ENCODE data around the gene PRND. TPM values are rescaled to one million over a fixed set of nuclear protein-coding genes. Genes with fewer than 3 reads are reported as not detected.
A peak's percentile ranks its signal among the peaks of the same experiment; 100 is the strongest.

Gene PRND
- total RNA-seq, 1 donor from 2014 or later = not detected

- Histone ChIP-seq H3K4me1 (ENCODE audit: insufficient read depth, low read length) (peaks cover 8% of the 10 kb centered on the region), H3K9me3 (ENCODE audit: insufficient read depth, low read depth, low read length) (no peaks in the 10 kb centered on the region), H3K27me3 (ENCODE audit: insufficient read depth, low read length) (no peaks in the 10 kb centered on the region), H3K27ac (ENCODE audit: low read depth, low read length) (no peak overlapping the region), H4K20me1 (ENCODE audit: insufficient read depth, low read length) (peaks cover 56% of the 10 kb centered on the region), H3K79me2 (ENCODE audit: insufficient read depth, low read length) (peaks cover 38% of the 10 kb centered on the region), H3K4me2 (ENCODE audit: low read length) (no peak overlapping the region), H3K4me3 (ENCODE audit: insufficient read depth, low read depth, low read length) (no peak overlapping the region), H3K9ac (ENCODE audit: low read length) (no peak overlapping the region), H3K36me3 (ENCODE audit: insufficient read depth, low read length) (peaks cover 10% of the 10 kb centered on the region), H2AFZ (ENCODE audit: low read depth, low read length) (no peak overlapping the region)
- no peaks in the 10 kb centered on the region for H3K27me3 Mint-ChIP-seq (ENCODE audit: low read depth, unreplicated experiment)
- TF ChIP-seq CTCF (IDR thresholded peaks at IDR 0.05; ENCODE audit: insufficient read depth, low read depth, low read length) = no peak
- no peak for TF ChIP-seq EZH2 (IDR thresholded peaks at IDR 0.05; ENCODE audit: insufficient read depth, low read length)
- DNase-seq (ENCODE audit: low read depth) (no peak), FAIRE-seq (no peak)
- no peak overlapping the region for H3K27ac Mint-ChIP-seq (ENCODE audit: unreplicated experiment)
- H3K9me3 Mint-ChIP-seq (ENCODE audit: unreplicated experiment) = peaks cover 2% of the 10 kb centered on the region
- H3K4me1 Mint-ChIP-seq (ENCODE audit: low read depth, unreplicated experiment) = peaks cover 2% of the 10 kb centered on the region
- no peak overlapping the region for H3K4me3 Mint-ChIP-seq (ENCODE audit: unreplicated experiment)
- peaks cover 7% of the 10 kb centered on the region for H3K36me3 Mint-ChIP-seq (ENCODE audit: low read depth, unreplicated experiment)
Measured at GRCh38 chr20:4699216-4699615, 22.5 kb upstream of the PRND start.

GRCh38 chr20:4699957-4700356 is 21.8 kb upstream of the PRND start:
- no peak for TF ChIP-seq CTCF (IDR thresholded peaks at IDR 0.05; ENCODE audit: insufficient read depth, low read depth, low read length)
- TF ChIP-seq EZH2 (IDR thresholded peaks at IDR 0.05; ENCODE audit: insufficient read depth, low read length) = no peak
- H3K27me3 Mint-ChIP-seq (ENCODE audit: low read depth, unreplicated experiment) = peaks cover 5% of the 10 kb centered on the region
- no peak overlapping the region for H3K27ac ChIP-seq (ENCODE audit: low read depth, low read length)

GRCh38 chr20:4702562-4703280 is 19.0 kb upstream of the PRND start:
- Histone ChIP-seq H3K4me1 (ENCODE audit: insufficient read depth, low read length) (peaks cover 10% of the 10 kb centered on the region), H3K27ac (ENCODE audit: low read depth, low read length) (no peak overlapping the region), H2AFZ (ENCODE audit: low read depth, low read length) (no peak overlapping the region), H4K20me1 (ENCODE audit: insufficient read depth, low read length) (peaks cover 26% of the 10 kb centered on the region), H3K9ac (ENCODE audit: low read length) (no peak overlapping the region), H3K36me3 (ENCODE audit: insufficient read depth, low read length) (peaks cover 10% of the 10 kb centered on the region), H3K9me3 (ENCODE audit: insufficient read depth, low read depth, low read length) (no peaks in the 10 kb centered on the region), H3K4me3 (ENCODE audit: insufficient read depth, low read depth, low read length) (no peak overlapping the region), H3K79me2 (ENCODE audit: insufficient read depth, low read length) (peaks cover 4% of the 10 kb centered on the region), H3K27me3 (ENCODE audit: insufficient read depth, low read length) (peaks cover 5% of the 10 kb centered on the region), H3K4me2 (ENCODE audit: low read length) (no peak overlapping the region)
- no peak for TF ChIP-seq EZH2 (IDR thresholded peaks at IDR 0.05; ENCODE audit: insufficient read depth, low read length)
- TF ChIP-seq CTCF (IDR thresholded peaks at IDR 0.05; ENCODE audit: insufficient read depth, low read depth, low read length) = no peak
- H3K36me3 Mint-ChIP-seq (ENCODE audit: low read depth, unreplicated experiment) = peaks cover 5% of the 10 kb centered on the region
- peaks cover 5% of the 10 kb centered on the region for H3K27me3 Mint-ChIP-seq (ENCODE audit: low read depth, unreplicated experiment)
- peak overlapping the region; percentile 29 for H3K4me3 Mint-ChIP-seq (ENCODE audit: unreplicated experiment)
- FAIRE-seq = no peak
- no peak for DNase-seq (ENCODE audit: low read depth)
- H3K27ac Mint-ChIP-seq (ENCODE audit: unreplicated experiment) = no peak overlapping the region
- H3K9me3 Mint-ChIP-seq (ENCODE audit: unreplicated experiment) = peaks cover 2% of the 10 kb centered on the region
- H3K4me1 Mint-ChIP-seq (ENCODE audit: low read depth, unreplicated experiment) = no peaks in the 10 kb centered on the region

More at GRCh38 chr20:4699957-4700356, 21.8 kb upstream of the PRND start:
- Histone ChIP-seq H3K4me3 (ENCODE audit: insufficient read depth, low read depth, low read length) (no peak overlapping the region), H4K20me1 (ENCODE audit: insufficient read depth, low read length) (peaks cover 52% of the 10 kb centered on the region), H3K79me2 (ENCODE audit: insufficient read depth, low read length) (peaks cover 31% of the 10 kb centered on the region), H2AFZ (ENCODE audit: low read depth, low read length) (no peak overlapping the region), H3K27me3 (ENCODE audit: insufficient read depth, low read length) (peaks cover 2% of the 10 kb centered on the region), H3K36me3 (ENCODE audit: insufficient read depth, low read length) (peaks cover 10% of the 10 kb centered on the region), H3K4me2 (ENCODE audit: low read length) (no peak overlapping the region), H3K9me3 (ENCODE audit: insufficient read depth, low read depth, low read length) (no peaks in the 10 kb centered on the region), H3K4me1 (ENCODE audit: insufficient read depth, low read length) (peaks cover 10% of the 10 kb centered on the region), H3K9ac (ENCODE audit: low read length) (no peak overlapping the region)
- Mint-ChIP-seq H3K36me3 (ENCODE audit: low read depth, unreplicated experiment) (peaks cover 7% of the 10 kb centered on the region), H3K27ac (ENCODE audit: unreplicated experiment) (no peak overlapping the region), H3K9me3 (ENCODE audit: unreplicated experiment) (peaks cover 2% of the 10 kb centered on the region), H3K4me1 (ENCODE audit: low read depth, unreplicated experiment) (peaks cover 2% of the 10 kb centered on the region), H3K4me3 (ENCODE audit: unreplicated experiment) (no peak overlapping the region)
- FAIRE-seq (no peak), DNase-seq (ENCODE audit: low read depth) (no peak)
